RWPE2 (cell line): ENCODE measurements around the gene CCDC71L.

ENCODE experiments used
- ATAC-seq: fragments of 200-7000 bp; cut with Tn5 transposase; 3 replicates; pipeline ENCODE4 v1.9.1; 2021; ENCODE audit warnings: low read depth
- DNase-seq: peaks from one replicate; pipeline ENCODE4 v3.0.0-alpha.2; 2020; ENCODE audit warnings: low spot score
- H3K27ac ChIP-seq: fragments of 450-650 bp; 2 replicates; pipeline ENCODE4 v1.5.1; 2017; ENCODE audit warnings: mild to moderate bottlenecking; ENCODE audit not compliant: poor library complexity, severe bottlenecking
- H3K27me3 ChIP-seq: fragments of 250-450 bp; sonication (Bioruptor Pico); 2 replicates; pipeline ENCODE4 v1.5.1; 2021; ENCODE audit warnings: mild to moderate bottlenecking, moderate library complexity; ENCODE audit not compliant: insufficient read depth, poor library complexity, severe bottlenecking
- H3K36me3 ChIP-seq: fragments of 250-450 bp; sonication (Bioruptor Pico); 2 replicates; pipeline ENCODE4 v1.5.1; 2020; ENCODE audit warnings: low read depth, mild to moderate bottlenecking, moderate library complexity
- H3K4me1 ChIP-seq: fragments of 250-450 bp; sonication (Bioruptor Pico); 2 replicates; pipeline ENCODE4 v1.5.1; 2021; ENCODE audit warnings: mild to moderate bottlenecking, moderate library complexity; ENCODE audit not compliant: insufficient read depth, poor library complexity, severe bottlenecking
- H3K4me3 ChIP-seq: fragments of 250-450 bp; sonication (Bioruptor Pico); 2 replicates; pipeline ENCODE4 v1.5.1; 2021; ENCODE audit warnings: mild to moderate bottlenecking, moderate library complexity; ENCODE audit not compliant: severe bottlenecking
- H3K9me3 ChIP-seq: fragments of 250-450 bp; sonication (Bioruptor Pico); 2 replicates; pipeline ENCODE4 v1.5.1; 2021; ENCODE audit warnings: mild to moderate bottlenecking, moderate library complexity; ENCODE audit not compliant: severe bottlenecking
- TF ChIP-seq, protein P1 (sequence below): fragments of 450-650 bp; IDR thresholded peaks from one replicate; pipeline ENCODE4 v1.5.1; 2017; ENCODE audit warnings: mild to moderate bottlenecking, moderate library complexity; ENCODE audit not compliant: poor library complexity, severe bottlenecking

The CCDC71L gene

DNA sequence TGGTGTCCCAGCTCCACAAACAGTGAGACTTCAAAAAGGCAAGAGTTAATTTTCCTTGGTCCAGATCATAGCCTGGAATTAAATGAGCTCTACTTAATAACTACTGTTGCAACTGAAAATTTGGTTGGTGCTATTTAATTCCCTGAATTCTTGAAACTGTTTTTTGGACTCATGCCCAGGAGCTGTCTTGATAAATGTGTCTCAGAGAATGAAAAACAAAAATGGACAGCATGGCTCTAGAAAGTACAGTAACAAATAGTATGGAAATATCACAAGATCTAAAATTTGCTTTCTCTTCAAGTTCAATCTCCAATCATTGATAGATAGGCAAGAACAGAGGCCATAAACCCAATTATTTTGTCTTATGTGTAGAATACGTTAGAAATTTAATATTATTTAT lies 42.5 kb downstream of the CCDC71L start:
- no peak for ATAC-seq
- no peaks in the 10 kb centered on the region for H3K9me3 ChIP-seq
- TF ChIP-seq, protein P1, sequence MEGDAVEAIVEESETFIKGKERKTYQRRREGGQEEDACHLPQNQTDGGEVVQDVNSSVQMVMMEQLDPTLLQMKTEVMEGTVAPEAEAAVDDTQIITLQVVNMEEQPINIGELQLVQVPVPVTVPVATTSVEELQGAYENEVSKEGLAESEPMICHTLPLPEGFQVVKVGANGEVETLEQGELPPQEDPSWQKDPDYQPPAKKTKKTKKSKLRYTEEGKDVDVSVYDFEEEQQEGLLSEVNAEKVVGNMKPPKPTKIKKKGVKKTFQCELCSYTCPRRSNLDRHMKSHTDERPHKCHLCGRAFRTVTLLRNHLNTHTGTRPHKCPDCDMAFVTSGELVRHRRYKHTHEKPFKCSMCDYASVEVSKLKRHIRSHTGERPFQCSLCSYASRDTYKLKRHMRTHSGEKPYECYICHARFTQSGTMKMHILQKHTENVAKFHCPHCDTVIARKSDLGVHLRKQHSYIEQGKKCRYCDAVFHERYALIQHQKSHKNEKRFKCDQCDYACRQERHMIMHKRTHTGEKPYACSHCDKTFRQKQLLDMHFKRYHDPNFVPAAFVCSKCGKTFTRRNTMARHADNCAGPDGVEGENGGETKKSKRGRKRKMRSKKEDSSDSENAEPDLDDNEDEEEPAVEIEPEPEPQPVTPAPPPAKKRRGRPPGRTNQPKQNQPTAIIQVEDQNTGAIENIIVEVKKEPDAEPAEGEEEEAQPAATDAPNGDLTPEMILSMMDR, result no peak
- H3K4me3 ChIP-seq, result no peak overlapping the region
- H3K27ac ChIP-seq, result no peak overlapping the region
- no peak for DNase-seq
- peaks cover 8% of the 10 kb centered on the region for H3K4me1 ChIP-seq
- H3K27me3 ChIP-seq, result no peaks in the 10 kb centered on the region
- no peaks in the 10 kb centered on the region for H3K36me3 ChIP-seq

- H3K4me3 ChIP-seq, result no peak overlapping the region
- DNase-seq (no peak), ATAC-seq (no peak)
- H3K27me3 ChIP-seq, result no peaks in the 10 kb centered on the region
- H3K9me3 ChIP-seq, result no peaks in the 10 kb centered on the region
- H3K4me1 ChIP-seq, result peaks cover 6% of the 10 kb centered on the region
- no peaks in the 10 kb centered on the region for H3K36me3 ChIP-seq
- H3K27ac ChIP-seq, result no peak overlapping the region
- TF ChIP-seq, protein P1, result no peak
These were observed 43.1 kb downstream of the CCDC71L start for GRCh38 chr7:106617860-106618259.

DNA sequence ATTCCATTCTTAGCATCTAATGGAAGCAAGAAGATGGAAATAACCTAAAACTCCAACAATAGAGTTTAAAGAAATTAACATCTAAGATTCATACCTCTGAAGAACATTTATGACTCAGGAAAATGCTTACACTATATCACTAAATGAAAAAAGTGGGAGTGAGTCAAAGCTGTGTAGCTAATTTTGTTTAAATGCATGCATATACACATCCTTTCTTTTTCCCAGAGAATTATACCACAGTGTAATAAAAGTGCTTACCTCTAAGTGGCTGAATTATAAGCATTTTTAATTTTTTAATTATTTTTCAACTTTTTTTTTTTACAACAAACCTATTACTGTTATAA lies 44.3 kb downstream of the CCDC71L start:
- DNase-seq, result no peak
- peaks cover 6% of the 10 kb centered on the region for H3K4me1 ChIP-seq
- no peak overlapping the region for H3K27ac ChIP-seq
- TF ChIP-seq, protein P1, result no peak
- no peaks in the 10 kb centered on the region for H3K27me3 ChIP-seq
- no peak for ATAC-seq
- H3K36me3 ChIP-seq, result no peaks in the 10 kb centered on the region
- no peak overlapping the region for H3K4me3 ChIP-seq
- H3K9me3 ChIP-seq, result peaks cover 2% of the 10 kb centered on the region

- Histone ChIP-seq H3K4me3 (no peak overlapping the region), H3K27me3 (no peaks in the 10 kb centered on the region), H3K4me1 (peaks cover 7% of the 10 kb centered on the region), H3K27ac (no peak overlapping the region), H3K9me3 (peaks cover 2% of the 10 kb centered on the region), H3K36me3 (no peaks in the 10 kb centered on the region)
- DNase-seq (no peak), ATAC-seq (no peak)
- TF ChIP-seq, protein P1, result no peak
These were observed 44.9 kb downstream of the CCDC71L start for GRCh38 chr7:106615808-106616707.

DNA sequence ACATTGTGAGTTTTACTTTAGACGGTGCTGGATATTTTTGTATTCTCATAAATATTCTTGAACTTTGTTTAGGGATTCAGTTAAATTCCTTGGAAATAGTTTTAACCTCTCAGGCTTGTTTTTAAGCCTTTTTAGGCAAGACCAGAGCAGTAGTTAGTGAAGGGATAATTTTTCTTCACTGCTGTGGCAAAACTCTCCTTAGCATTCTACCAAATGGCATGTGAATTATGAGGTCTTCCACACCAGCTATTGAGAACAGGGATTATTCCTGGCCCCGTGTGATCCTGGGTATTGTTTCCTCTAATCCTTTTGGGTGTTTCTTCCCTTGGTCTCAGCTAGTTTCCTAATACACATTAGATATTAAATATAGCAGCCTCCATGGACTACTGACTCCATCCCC lies 46.2 kb downstream of the CCDC71L start:
- peaks cover 2% of the 10 kb centered on the region for H3K9me3 ChIP-seq
- H3K27ac ChIP-seq, result no peak overlapping the region
- H3K4me1 ChIP-seq, result peaks cover 12% of the 10 kb centered on the region
- ATAC-seq (no peak), DNase-seq (no peak)
- no peaks in the 10 kb centered on the region for H3K36me3 ChIP-seq
- H3K27me3 ChIP-seq, result no peaks in the 10 kb centered on the region
- TF ChIP-seq, protein P1, result no peak
- no peak overlapping the region for H3K4me3 ChIP-seq
